DMS79 (cell line): ENCODE data around the gene CAMTA1.

Source experiments
- DNase-seq: peaks from one replicate; lab custom pipeline; 2025; lab: John Stamatoyannopoulos, UW

Gene CAMTA1

DNA sequence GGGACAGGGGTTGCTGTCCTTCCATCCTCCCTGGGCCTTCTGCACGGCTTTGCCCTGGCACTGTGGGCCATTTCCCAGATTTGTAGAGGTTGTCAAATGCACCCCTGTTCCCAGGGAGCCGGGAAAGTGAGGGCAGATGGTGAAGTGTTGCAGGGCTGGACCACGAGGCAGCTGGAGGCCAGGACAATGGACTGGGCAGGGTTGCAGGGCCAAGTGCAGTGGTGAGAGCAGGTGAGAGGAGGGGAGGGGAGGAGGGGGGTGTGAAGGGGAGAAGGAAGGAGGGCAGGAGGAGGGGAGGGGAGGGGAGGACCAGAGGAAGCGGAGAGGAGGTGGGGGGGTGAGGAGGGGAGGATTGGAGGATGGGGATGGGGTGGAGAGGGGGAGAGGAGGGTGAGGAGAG is 443.9 kb downstream of the CAMTA1 start:
- DNase-seq, result no peak

DNA sequence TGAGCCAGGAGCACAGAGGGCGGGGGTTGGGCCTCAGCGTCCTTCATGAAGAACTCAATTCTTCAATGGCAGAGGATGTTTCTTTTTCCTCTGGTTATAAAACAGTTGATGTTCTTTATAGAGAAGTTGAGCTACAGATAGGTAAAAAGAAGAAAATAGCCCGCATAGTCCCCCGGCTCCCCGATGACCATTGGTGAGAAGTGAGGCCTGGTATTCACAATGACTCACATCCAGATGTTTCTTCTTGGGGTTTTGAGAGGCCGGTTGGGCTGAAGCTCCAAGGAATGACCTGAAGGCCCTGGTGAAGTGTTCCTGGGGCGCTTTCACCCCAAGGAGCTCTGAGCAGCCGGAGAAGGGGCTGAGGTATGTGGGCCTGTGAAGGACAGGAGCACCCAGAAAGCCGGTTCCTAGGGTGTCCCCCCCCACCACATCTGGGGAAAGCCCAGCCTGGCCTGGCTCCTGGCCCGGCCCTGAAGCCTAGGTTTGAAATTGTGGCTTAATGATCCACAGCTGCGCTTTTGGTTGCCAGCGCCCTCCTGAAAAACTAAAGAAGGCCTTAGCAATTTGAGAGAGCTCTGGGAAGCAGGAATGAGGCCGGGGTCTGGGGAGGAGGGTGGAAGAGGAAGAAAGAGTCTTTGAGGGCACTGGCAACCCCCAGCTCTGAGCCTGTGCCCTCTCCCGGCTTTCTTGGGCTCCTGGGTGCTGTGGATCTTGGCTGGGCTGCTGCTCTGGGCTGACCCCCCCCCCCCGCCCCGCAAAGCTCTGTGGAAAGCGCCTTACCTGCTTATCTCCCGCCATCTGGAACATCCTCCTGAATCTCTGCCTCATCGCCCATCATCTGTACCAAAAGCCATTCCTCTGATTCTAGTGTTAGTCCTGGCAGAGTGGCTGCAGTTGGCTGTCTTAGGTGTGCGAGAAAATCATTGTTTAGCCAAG is 444.7 kb downstream of the CAMTA1 start:
- DNase-seq, result no peak

DNA sequence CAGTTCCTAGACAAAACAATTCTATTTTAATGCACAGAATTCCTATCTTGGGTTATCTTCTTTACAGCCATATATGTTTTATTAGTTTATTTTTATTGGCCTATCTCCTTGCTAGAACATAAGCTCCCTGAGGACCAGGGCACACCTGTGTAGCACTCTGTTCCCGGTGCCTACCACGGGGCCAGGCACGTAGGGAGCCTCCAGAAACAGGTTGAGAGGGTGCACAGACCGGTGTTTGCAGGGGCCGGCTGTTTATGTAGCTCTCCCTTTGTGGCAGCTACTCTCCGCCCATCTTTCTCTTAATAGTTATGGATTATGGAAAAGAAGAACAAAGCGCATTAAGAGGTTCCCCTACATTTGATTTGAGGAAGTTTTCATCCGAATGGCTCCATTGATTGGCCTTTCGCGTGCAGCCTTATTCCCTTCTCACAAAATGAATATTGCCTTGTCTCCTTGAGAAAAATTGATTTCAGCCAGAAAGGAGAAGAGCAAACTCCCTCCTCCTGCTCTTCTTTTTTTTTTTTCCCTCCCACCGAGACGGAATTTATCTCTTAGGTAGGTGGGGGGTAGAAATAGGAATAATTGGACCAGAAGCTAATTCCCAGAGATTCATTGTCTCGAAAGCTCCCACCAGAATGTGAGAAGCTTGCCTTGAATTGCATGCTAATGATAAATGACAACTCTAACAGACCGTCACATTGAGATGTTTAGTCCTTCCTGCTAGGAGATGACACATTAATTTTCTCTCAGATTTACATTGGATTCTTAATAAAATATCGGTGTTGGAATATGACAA is 447.4 kb downstream of the CAMTA1 start:
- DNase-seq, result no peak

DNA sequence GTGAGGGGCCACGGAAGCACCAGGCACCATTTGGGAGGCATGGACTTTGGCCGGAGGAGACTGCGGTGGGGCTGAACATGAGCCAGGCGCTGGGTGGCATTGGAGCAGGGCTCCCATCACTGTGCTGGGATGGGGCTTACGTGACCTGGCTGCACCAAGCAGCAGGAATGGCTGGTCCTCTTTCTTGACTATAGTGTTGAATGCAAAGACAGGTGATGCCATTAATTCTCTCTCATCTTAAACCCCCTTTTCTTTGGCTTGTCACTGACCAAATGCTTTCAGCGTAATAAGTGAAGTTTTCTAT is 447.9 kb downstream of the CAMTA1 start:
- no peak for DNase-seq

DNA sequence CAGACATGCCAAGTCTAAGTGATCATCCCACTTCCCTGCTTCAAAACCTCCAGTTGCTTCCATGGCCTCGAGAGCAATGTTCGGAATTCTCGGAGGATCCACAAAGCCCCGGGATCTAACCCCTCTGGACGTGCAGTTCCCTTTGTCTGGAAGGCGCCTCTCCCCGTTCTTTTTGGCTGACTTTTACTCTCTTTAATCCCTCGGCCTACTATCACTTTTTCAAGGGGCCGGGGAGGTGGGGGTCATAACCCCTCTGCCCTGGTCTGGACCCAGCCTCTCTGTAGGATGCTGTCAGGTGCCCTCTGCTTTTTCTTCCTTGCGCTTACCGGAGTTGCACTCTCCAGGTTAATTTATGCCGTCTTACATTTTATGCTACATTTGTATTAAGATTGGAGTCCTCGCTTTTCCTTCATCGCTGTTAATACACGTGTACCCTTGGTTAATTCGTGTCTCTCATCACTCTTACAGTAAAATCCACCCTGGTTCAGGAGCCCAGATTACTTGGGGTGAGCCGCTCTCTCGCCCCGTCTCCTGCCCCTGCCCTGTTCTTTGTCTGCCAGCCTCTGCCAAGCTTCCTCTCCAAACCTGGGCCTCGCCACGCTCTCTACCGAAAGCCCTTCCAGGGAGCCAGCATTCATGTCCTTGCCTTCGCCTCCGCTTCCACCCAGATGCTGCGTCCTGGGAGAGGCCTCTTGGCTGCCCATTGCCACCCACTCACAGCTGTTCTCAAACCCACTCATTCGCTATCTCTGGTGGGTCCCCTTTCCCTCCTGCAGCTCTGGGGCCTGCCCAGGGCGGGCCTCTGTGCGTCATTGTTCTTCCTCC is 448.6 kb downstream of the CAMTA1 start:
- DNase-seq, result no peak

DNA sequence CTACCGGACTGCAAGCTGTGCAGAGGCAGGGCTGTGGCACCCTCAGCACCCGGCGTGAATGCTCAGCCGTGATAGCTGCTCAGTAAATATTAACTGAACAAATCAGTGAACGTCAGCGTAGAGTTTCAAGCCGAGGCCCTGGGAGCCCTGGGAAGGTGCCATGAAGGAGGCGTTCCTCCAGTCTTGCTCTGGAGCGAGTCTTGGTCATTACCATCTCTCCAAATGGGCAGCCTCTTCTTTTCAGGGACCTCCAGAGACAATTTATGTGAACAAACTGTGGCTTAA is 449.2 kb downstream of the CAMTA1 start:
- no peak for DNase-seq

DNA sequence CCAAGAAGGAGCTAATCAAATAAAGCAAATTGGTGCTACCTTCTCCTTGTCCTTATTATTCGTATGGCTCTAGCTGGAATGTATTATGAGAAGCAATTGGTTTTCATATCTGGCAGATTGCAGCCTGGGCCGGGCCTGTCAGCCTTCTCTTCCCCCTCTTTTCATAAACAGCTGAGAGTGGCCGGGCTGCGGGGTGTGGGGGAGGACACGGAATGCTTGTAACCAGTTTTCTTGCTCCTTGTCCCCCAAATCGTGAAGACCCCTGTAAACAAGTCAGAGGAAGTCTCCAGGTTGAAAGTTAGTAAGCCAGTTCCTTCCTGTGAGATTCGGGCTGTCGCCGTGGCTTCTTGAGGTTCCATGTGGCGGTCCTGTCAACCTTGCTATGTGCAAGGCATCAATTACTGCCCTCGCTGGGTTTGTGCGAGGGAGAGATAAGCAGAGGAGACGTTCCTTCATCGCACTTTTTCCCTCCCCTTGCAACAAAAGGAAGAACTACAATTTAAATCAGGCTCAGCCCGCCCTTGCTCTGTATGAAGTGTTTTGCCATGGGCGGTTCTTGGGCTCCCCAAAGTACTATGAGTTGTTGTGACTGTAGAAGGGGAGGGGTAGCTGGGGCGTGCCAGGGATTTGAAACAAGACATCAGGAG is 450.7 kb downstream of the CAMTA1 start:
- no peak for DNase-seq

DNA sequence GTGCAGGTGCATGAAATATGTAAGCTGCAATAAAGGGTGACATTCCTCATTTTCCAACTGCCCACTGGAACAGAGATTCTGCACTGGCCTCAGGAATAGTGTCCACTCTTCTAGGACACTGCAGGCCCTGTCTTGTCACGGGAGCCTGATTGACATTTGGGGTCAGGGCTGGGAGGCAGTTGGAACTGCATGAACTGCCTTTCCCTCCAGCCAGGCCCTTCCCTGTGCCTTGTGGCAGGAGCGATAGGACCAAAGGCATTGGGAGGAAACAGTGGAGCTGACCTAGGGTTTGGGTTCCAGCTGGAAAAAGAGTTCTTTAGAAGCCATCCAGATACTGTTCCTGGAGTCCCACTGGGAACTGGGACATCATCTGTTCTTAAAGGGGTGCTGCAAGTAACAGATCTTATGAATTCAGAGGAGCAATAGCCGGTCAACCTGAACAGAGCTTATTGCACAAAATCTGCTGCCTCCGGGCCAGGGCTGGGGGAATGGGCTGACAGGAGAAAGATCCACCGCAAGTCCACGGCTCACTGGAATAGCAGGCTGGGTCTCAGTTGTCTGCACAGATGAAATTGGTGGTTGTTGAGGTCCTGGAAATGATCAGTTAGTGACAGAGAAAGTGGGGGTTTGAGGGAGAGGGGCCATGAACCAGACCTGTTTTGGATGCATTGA is 451.7 kb downstream of the CAMTA1 start:
- DNase-seq, result no peak

DNA sequence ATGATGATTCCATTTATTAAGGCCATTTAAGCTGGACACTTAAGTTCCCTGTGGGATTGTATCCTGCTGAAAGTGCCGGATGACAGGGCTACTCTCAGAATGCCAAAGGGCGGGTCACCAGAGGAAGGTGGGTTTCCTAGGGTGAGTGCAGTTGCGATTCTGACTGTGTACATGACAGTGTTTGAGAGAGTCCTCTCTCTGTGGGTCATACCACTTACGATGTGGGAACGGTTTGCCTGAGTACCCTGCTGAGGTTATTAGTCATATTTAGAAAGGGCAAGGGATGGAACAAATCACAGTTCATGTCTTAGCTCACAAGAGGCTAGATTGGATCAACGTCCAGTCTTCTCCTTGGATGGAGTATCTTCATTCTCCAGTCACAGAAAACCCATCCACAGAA is 461.9 kb downstream of the CAMTA1 start:
- no peak for DNase-seq

DNA sequence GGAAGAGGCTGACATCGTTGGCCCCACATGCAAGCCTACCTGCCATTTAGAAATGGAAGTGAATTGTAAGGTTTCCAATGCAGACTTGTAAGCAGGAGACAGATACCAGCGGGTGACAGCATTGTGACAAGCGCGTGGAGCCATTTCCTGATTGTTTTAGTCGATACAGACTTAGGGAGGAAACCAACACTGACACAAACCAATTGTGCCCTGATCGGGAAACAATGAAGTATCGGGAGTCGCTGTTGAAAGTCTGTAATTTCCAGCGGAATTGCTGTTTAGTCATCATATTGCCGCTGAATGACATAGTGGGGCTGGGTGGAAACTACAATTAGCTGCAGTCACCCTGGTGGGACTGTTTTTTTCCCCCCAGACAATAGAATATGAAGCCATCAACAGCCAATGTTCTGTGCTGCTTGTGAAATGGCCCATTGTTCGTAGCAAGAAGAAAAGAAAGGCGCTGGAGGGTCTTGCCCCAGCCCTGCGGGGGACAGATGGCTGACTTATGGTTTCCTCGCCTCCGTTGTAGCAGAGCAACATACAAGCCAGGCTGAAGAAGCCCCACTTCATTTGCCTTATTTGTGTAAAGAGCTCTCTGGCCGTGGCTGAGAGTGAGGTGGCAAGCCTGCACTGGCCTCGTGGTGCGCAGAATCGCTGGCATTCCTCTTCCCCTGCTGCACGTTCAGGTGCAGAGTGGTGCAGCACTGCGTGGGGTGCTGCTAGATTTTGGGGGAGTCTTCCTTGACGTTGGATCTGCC is 462.7 kb downstream of the CAMTA1 start:
- peak; percentile 68 for DNase-seq

DNA sequence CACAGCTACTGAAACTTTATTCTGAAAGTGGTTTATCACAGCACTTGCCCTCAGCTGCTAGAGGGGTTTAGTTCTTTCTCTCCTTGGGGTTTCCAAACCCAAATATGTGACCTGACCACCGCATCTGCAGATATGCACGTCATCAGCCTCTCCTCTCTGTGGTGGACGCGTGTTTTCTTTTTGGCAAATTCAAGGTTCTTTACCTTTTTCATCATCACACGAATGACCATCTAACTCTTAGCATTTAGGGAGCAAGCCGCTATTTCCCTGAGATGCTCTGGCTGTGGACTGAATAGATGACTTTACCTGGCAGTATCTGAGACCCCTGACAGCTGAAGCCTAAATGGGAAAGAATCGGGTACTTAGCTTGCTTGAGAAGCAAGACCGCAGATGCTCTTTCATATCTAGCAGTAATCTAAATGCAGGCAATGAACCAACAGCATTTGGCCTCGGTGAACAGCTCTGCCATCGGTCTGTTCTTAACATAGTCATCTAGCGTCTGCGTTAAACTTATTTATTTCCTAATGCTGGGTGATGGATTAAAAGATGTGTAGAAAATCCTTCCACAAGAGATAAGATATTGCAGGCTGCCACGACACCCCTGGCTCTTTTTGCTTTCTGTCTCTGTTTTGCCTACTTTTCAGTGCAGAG is 463.4 kb downstream of the CAMTA1 start:
- DNase-seq, result no peak

DNA sequence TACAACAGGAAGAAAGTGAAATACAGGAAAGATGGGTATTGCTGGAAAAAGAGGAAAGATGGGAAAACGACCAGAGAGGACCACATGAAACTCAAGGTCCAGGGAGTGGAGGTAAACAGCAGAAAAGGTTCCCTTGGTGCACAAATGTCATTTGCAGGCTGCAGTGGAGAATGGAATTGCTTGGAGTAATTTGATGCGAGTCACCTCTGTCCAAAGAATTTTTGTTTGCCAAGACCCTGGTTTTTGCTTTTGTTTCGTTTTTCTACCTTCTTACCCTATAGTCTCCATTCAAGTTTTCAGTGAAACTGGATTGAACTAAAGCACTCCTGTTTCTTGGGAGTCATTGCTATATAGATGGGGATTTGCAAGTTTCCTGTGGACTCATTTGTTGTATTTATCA is 464.3 kb downstream of the CAMTA1 start:
- no peak for DNase-seq

DNA sequence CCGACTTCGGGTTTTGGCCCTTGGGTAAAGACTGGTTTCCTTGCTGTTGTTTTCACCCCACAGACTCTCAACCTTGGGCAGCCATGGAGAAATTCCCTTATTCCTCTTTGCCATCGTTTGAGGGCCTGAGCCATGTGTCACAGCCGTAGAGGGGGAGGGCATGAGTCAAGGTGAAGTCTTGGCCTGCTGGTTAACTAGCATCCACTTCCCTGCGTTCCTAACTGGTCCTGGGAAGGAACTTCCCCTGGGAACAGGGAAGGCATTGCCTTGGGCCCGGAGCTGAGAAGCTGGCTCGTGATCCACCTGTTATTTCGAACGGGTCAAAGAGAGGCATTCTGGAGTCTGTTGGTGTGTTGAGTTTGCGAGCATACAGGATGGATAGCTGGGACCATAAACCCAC is 464.9 kb downstream of the CAMTA1 start:
- no peak for DNase-seq

DNA sequence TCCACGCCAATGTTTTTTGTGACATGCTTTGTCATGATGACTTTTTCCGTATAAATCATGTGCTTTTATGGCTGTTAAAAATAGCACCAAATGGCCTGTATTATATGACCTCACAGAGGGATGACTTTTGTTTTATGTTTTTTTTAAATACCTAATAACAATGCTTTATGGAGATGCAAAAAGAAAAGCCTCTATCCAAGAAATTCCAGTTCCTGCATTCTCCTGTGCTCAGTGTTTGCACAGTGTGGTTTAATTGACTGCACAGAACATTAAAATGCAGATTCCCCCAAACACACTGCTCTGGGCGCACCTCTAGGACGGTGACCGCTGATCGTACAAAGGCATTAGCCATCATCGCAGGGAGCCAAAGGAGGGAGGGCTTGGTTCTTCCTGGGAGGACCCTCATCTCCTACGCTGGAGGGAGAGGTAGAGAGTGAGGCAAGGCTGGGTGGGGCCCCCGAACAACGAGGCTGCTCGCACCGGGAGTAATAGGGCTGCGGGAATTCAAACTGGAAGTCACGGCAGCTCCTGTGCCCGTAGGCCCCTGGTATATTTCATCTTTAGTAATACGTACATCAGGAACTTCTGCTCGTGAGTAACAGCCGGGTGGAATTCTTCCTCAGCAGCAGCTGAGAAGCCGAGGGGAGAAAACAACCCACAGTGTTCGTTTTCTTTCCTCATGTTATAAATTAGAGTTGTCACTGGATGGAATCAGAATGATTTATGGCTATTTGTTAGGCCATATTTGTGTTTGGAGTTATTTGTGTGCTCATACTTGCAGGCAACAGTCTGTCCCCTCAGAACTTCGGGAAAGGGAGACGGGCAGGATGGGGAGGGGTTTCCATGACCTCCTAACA is 465.6 kb downstream of the CAMTA1 start:
- no peak for DNase-seq

DNA sequence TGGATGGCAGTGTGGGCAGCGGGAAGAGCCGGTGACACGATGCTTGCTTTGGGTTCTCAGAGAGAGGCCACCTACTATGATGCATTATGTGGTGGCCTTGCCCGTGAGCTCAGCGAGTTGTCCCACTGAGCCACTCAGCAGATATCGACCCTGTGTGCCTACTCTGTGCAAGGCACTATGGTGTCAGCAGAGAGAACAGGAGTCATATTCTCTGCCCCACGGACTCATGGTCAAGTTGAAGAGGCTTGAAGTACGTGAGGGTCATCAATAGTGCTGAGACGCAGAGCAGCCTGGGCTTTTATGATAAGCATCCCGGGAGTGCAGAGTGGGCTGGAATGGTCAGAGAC is 466.2 kb downstream of the CAMTA1 start:
- no peak for DNase-seq

DNA sequence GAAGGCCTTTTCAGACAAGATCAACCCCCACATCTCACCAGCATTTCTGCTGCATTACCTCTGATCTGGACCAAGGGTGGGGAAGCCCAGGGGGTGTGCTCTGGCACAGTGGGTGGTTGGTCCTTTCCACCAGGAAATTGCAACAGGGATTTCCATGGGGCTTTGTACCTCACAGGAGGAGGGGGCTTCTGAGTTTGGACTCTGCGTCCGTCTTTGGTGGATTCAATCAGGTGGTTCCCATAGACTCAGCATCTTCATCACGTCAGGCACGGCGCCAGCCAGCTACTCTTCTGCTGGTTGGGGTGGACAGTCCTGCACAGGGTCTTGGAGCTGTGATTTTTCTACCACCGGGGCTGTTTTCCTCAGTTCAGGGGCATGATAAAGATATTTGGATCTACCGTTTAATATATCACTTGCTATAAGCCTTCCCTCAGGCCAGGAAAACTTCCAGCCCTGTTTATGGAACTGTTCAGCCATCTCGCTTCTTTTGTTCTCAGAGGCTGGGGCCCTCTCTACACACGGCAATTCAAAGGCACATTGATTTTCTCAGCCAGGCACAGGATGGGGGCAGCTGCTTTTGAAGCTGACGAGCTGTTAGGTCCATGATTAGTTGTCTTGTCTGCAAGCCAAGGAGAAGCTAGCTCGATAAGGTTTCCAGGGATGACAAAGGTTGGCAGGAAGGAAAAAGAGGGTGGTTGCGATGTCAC is 467.3 kb downstream of the CAMTA1 start:
- DNase-seq, result no peak

DNA sequence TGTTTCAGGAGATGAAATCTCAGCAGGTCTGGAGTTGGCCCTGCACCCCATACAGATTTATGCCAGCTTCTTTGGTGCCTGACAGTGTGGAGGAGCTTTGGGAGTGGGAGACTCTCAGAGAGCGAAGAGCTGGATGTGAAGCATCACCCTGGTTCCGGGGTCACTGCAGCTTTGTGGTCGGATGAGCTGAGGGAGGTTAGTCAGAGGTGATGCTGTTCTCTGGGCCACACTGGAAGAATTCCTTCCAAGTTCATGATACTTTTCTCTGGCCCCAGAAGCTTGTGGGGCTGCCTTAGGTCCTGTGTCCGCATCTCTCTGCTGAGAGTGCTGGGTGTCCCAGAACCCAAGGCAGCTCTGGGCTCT is 467.8 kb downstream of the CAMTA1 start:
- DNase-seq, result no peak

DNA sequence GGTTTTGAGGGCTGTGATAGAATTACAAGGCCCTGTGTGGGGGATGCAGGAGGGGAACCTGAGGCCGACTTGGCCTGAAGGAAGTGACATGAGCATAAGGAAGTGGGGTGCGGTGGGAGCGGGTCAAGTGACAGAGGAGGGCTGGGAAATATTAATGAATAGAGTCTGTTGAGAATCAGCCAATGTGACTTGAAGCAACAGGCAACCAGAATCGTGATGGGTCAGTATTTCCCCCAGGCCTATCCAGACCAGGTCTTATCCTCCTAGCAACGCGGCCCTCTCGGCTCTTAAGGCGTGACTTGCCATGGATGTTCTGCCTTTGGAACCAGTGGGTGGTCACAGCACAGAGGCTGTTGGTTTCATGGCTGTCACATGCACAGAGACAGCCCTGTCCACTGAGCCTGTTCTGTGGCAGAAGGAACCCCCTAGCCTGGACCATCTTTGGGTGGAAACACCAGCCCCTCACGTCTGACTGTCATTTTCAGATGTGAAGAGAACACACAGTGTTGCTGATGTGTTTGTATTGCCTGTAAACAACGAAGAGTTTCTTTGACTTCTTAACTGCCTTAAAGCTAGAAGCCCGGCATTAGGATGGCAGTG is 468.8 kb downstream of the CAMTA1 start:
- DNase-seq, result no peak
